Mesothelial cell of epicardium (in vitro differentiated cells): ENCODE results near the gene AARSD1. TPM values are rescaled to one million over a fixed set of nuclear protein-coding genes. Genes with fewer than 3 reads are reported as not detected.

ENCODE experiments used
- DNase-seq, 2 experiments: peaks; one replicate each; pipeline ENCODE4 v3.0.0; 2021; ENCODE audit warnings: low spot score in 2 of 2; ENCODE audit not compliant: unreplicated experiment in 2 of 2
- H3K27ac Mint-ChIP-seq: 2 replicates; pipeline ENCODE4 v1.8.0; 2021; ENCODE audit warnings: mixed read lengths
- H3K27me3 Mint-ChIP-seq: 2 replicates; pipeline ENCODE4 v1.8.0; 2021; ENCODE audit warnings: low read depth, mixed read lengths
- H3K36me3 Mint-ChIP-seq: 2 replicates; pipeline ENCODE4 v1.8.0; 2021; ENCODE audit warnings: mixed read lengths
- H3K4me1 Mint-ChIP-seq: 2 replicates; pipeline ENCODE4 v1.8.0; 2021; ENCODE audit warnings: mixed read lengths
- H3K4me3 Mint-ChIP-seq: 2 replicates; pipeline ENCODE4 v1.8.0; 2021; ENCODE audit warnings: mild to moderate bottlenecking, moderate library complexity, mixed read lengths
- H3K9me3 Mint-ChIP-seq: 2 replicates; pipeline ENCODE4 v1.8.0; 2021; ENCODE audit warnings: mixed read lengths
- CTCF ChIP-seq: fragments of 200-600 bp; sonication (generic); IDR thresholded peaks from one replicate; pipeline ENCODE4 v1.5.0; 2021; ENCODE audit warnings: antibody characterized with exemption; ENCODE audit not compliant: unreplicated experiment
- total RNA-seq: library from RNA; stranded (reverse); gene quantifications from 3 replicates; pipeline ENCODE4 v1.2.1, GENCODE V29; 2021

Gene AARSD1
- total RNA-seq, 1 donor from 2014 or later: 59.1 TPM

- peaks cover 20% of the 10 kb centered on the region for H3K36me3 Mint-ChIP-seq
- TF ChIP-seq CTCF: no peak
- peaks cover 5% of the 10 kb centered on the region for H3K4me1 Mint-ChIP-seq
- H3K27me3 Mint-ChIP-seq: no peaks in the 10 kb centered on the region
- H3K9me3 Mint-ChIP-seq: no peaks in the 10 kb centered on the region
- no peak for DNase-seq
- H3K27ac Mint-ChIP-seq: no peak overlapping the region
- H3K4me3 Mint-ChIP-seq: no peak overlapping the region
Observed at GRCh38 chr17:42992872-42993271, 28.6 kb upstream of the AARSD1 start.

- no peaks in the 10 kb centered on the region for H3K4me1 Mint-ChIP-seq
- no peak overlapping the region for H3K27ac Mint-ChIP-seq
- no peaks in the 10 kb centered on the region for H3K27me3 Mint-ChIP-seq
- TF ChIP-seq CTCF: no peak
- H3K4me3 Mint-ChIP-seq: no peak overlapping the region
- no peaks in the 10 kb centered on the region for H3K9me3 Mint-ChIP-seq
- no peak for DNase-seq
- H3K36me3 Mint-ChIP-seq: peaks cover 22% of the 10 kb centered on the region
Observed at GRCh38 chr17:42991471-42991870, 27.2 kb upstream of the AARSD1 start.

GRCh38 chr17:42989726-42990652 lies 25.7 kb upstream of the AARSD1 start:
- peaks cover 22% of the 10 kb centered on the region for H3K36me3 Mint-ChIP-seq
- H3K4me1 Mint-ChIP-seq: no peaks in the 10 kb centered on the region
- no peak overlapping the region for H3K4me3 Mint-ChIP-seq
- no peak for TF ChIP-seq CTCF
- no peaks in the 10 kb centered on the region for H3K9me3 Mint-ChIP-seq
- H3K27me3 Mint-ChIP-seq: no peaks in the 10 kb centered on the region
- H3K27ac Mint-ChIP-seq: no peak overlapping the region
- no peak for DNase-seq

GRCh38 chr17:42989141-42989540 lies 24.9 kb upstream of the AARSD1 start:
- H3K4me1 Mint-ChIP-seq: no peaks in the 10 kb centered on the region
- H3K36me3 Mint-ChIP-seq: peaks cover 22% of the 10 kb centered on the region
- DNase-seq: no peak
- H3K27ac Mint-ChIP-seq: no peak overlapping the region
- no peaks in the 10 kb centered on the region for H3K9me3 Mint-ChIP-seq
- no peak for TF ChIP-seq CTCF
- H3K4me3 Mint-ChIP-seq: no peak overlapping the region
- H3K27me3 Mint-ChIP-seq: no peaks in the 10 kb centered on the region

- no peak overlapping the region for H3K27ac Mint-ChIP-seq
- no peaks in the 10 kb centered on the region for H3K9me3 Mint-ChIP-seq
- H3K36me3 Mint-ChIP-seq: peaks cover 13% of the 10 kb centered on the region
- no peak for TF ChIP-seq CTCF
- H3K4me3 Mint-ChIP-seq: no peak overlapping the region
- peaks cover 15% of the 10 kb centered on the region for H3K4me1 Mint-ChIP-seq
- DNase-seq: no peak
- H3K27me3 Mint-ChIP-seq: no peaks in the 10 kb centered on the region
Observed at GRCh38 chr17:42985225-42985624, 21.0 kb upstream of the AARSD1 start.
